EL (cell line): Measurements from ENCODE around the gene HBM.
"Not testable (repeated sequence)": the region's sequence is repeated elsewhere in the genome, so short reads cannot be mapped to it uniquely, and the experiment has no call there.

Source experiments
- DNase-seq: peaks from one replicate; pipeline ENCODE4 v3.0.0-alpha.2; 2016

Gene HBM

DNA sequence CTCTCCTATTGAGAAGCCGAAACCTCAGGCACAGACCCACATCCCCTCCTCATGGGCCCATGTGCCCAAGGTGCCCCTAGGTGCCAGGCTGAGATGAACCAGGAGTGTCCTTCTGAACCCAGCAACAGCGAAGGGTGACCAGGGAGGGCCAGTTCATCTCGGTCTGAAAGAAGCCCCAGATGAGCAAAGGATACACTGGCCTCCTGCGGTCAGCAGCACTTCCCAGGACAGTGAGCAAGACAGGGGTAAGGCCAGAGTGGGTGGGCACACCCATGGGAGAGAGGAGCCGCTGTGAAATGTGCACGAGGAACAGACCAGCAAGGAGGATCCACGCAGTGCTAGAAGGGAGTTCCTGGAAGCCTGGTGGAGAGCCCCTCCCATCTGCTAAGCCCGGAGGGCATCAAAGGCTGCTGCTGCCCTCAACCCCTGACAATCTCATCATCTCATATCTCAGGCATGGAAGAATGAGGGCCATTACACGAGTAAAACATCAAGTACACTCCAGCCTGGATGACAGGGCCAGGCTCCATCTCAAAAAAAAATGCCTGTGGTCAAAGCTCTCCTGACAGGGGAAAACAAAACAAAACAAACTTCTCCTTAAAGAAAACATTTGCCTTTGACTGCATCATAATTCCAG is 16.6 kb upstream of the HBM start:
- DNase-seq: peak; percentile 82

DNA sequence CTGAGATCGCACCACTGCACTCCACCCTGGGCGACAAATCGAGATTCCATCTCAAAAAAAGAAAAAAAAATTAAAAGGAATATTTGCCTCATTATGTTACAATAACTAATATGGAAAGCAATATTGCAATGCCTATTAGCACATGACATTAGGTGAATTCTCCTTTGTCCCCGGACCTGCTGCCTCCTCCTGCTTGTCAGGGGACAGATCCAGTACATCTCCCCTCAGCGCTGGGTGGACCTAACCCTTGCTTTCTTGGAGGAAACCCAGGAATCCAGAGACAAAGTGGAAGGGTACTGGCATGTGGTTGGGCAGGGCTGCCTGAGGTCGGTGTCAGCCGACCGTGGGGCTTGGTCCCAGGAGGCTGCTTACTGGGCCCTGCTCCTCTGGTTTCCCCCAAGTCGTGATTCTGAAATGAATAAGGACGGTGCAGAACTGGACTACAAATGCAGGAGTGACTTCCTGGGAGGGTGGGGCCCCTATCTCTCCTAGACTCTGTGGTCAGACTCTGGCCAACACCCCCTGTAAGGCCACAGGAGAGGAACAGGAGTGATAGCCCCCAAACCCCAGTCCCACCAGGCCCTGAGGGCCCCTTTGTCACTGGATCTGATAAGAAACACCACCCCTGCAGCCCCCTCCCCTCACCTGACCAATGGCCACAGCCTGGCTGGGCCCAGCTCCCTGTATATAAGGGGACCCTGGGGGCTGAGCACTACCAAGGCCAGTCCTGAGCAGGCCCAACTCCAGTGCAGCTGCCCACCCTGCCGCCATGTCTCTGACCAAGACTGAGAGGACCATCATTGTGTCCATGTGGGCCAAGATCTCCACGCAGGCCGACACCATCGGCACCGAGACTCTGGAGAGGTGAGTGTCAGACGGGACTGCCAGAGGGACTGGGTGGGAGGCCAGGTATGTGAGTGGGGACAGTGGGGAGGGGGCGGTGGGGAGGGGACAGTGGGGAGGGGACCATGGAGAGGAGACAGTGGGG is 13.3 kb upstream of the HBM start, which contains the start of gene HBZ:
Gene HBZ, plus strand, starts transcription at position 504 of the 988 bp plus-strand sequence. Its CDS starts 266 bp downstream, at position 770.
- DNase-seq: no peak

DNA sequence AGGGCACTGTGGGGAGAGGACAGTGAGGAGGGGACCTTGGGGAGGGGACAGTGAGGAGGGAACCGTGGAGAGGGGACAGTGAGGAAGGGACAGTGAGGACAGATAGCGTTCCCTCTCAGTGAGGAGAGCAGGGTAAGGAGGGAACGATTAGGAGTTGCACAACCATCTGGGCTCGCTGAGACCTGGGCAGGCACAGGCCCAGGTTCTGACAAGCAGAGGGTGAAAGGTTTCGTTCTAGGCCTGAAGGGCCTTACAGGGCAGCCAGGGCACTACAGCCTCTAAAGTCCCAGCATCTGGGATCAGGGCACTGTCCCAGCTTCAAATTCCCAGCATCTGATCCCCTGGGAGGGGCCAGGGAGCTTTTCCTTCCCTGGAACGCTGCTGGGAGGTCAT is 12.7 kb upstream of the HBM start:
- not testable (repeated sequence) for DNase-seq

DNA sequence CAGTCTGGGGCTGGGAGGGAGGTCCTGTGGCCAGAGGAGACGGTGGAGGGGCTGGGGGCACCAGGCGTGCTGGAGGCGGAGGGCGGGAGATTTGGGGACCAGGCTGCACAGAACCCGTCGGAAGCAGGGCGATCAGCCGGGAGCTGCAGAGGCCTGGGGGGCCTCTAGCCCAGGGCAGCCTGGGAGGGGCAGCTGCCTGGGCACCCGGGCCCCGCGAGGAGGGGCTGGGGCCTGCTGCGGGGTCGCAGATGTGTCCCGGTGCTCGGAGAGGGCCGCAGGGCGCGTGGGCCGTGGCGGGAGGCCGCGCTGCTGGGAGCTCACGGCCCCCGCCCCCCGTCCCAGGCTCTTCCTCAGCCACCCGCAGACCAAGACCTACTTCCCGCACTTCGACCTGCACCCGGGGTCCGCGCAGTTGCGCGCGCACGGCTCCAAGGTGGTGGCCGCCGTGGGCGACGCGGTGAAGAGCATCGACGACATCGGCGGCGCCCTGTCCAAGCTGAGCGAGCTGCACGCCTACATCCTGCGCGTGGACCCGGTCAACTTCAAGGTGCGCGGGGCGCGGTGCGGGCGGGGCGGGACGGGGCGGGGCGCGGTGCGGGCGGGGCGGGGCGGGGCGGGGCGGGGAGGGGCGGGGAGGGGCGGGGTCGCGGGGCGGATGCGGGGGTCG is 12.1 kb upstream of the HBM start:
- not testable (repeated sequence) for DNase-seq

DNA sequence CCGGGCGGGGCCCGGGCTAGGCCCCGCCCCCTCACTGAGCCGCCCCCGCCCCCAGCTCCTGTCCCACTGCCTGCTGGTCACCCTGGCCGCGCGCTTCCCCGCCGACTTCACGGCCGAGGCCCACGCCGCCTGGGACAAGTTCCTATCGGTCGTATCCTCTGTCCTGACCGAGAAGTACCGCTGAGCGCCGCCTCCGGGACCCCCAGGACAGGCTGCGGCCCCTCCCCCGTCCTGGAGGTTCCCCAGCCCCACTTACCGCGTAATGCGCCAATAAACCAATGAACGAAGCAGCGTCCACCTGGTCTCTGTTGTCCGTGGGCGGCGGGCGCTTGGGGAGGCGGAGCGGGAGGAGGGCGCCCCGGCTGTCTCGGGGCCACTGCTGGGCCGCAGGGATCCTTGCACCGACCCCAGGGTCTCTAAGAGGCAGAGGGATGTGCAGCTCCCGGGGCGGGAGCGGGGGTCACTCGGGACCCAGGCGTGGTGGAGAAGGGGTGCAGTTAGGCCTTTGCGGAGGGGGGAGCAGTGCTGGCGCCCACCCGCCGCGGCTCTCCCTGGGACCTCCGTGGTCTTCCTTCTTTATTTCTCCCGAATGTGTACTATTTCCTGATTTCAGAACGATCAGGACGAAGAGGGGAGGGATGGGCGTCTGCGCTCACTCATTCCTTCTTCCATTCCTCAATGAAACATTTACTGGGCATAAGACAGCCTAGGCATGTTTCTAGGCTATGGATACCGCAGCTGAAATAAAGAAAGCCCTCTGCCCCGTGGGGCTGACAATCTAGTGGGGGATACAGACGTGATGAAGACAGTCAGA is 11.4 kb upstream of the HBM start:
- peak; percentile 29 for DNase-seq

DNA sequence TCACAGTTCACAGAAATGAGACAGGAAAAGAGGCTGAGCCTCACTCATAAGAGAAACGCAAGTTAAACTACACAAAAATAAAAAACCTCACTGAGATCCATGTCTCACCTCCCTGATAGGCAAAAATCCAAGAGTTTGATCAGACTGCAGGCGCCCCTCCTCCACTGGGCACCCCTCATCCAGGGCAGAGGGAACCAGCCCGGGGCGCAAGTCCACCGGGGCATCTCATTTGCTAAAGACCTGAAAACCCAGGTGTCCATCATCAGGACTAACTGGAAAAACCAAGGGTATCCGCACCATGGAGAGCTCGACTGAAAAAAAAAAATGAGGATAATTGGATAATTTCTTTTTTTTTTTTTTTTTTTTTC is 10.8 kb upstream of the HBM start:
- no peak for DNase-seq

DNA sequence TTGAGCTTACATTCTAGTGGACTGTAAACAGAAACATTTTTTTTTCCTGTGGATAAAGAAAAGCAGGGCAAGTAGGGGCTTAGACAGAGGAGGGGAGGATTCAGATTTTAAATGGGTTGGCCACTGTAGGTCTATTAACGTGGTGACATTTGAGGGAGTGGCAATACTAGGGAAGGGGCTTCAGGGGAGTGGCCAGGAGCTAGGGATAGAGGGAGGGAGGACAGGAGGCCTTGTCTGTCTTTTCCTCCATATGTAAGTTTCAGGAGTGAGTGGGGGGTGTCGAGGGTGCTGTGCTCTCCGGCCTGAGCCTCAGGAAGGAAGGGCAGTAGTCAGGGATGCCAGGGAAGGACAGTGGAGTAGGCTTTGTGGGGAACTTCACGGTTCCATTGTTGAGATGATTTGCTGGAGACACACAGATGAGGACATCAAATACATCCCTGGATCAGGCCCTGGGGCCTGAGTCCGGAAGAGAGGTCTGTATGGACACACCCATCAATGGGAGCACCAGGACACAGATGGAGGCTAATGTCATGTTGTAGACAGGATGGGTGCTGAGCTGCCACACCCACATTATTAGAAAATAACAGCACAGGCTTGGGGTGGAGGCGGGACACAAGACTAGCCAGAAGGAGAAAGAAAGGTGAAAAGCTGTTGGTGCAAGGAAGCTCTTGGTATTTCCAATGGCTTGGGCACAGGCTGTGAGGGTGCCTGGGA is 6.5 kb upstream of the HBM start:
- no peak for DNase-seq

DNA sequence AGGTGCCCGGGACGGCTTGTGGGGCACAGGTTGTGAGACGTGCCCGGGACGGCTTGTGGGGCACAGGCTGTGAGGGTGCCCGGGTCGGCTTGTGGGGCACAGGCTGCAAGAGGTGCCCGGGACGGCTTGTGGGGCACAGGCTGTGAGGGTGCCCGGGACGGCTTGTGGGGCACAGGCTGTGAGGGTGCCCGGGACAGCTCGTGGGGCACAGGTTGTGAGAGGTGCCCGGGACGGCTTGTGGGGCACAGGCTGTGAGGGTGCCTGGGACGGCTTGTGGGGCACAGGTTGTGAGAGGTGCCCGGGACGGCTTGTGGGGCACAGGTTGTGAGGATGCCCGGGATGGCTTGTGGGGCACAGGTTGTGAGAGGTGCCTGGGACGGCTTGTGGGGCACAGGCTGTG is 5.5 kb upstream of the HBM start:
- not testable (repeated sequence) for DNase-seq

DNA sequence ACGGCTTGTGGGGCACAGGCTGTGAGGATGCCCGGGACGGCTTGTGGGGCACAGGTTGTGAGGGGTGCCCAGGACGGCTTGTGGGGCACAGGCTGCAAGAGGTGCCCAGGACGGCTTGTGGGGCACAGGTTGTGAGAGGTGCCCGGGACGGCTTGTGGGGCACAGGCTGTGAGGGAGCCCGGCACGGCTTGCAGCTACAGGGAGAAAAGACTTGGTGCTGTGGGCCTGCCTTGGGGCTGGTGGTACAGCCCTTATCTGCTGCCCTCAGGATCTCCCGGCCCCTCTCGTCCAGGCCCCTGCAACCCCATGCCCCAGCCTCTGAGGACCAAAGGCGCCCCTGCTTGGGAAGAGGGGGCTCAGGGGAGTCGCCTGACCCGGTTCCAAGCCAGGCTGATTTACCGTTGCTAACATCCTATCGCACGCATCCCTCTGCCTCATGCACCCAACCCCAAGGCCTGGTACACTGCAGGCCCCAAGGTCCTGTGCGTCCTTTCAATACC is 5.0 kb upstream of the HBM start:
- DNase-seq: no peak

DNA sequence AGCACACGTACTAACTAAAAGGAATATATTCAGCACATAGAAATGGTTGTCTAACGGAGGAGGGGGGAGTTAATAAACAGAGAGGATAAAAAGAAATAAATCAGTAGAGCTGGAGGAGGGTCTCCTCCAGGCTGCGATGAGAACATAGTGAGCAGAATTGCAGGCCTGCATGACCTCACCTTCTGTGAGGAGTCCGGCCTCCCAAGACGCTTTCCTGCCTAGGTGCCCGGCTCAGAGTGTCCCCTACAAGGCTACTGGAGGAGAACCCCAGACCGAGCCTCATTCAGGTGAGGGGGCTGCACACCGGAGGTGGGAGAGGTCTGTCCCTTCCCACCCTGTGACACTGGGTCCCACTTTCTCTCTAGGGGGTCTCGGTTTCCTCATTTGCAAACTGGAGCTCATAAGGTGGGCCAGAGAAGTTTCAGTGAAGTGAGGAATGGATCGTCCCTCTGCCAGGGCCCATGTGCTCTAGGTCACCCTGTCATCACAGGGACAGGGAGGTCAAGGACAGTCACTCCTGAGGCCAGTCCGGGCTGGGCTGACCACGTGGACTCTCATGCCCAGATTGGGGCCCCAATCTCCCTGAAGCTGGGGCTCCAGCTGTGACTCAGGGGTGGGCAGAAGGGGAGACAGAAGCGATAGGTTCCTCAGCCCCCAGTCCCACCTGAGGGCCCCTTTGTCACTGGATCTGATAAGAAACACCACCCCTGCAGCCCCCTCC is 3.3 kb upstream of the HBM start:
- DNase-seq: no peak

DNA sequence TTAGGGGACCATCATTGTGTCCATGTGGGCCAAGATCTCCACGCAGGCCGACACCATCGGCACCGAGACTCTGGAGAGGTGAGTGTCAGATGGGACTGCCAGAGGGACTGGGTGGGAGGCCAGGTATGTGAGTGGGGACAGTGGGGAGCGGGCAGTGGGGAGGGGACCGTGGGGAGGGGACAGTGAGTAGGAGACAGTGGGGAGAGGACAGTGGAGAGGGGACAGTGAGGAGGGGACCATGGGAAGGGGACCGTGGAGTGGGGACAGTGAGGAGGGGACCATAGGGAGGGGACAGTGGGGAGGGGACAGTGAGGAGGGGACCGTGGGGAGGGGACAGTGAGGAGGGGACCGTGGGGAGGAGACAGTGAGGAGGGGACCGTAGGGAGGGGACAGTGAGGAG is 2.6 kb upstream of the HBM start:
- not testable (repeated sequence) for DNase-seq

DNA sequence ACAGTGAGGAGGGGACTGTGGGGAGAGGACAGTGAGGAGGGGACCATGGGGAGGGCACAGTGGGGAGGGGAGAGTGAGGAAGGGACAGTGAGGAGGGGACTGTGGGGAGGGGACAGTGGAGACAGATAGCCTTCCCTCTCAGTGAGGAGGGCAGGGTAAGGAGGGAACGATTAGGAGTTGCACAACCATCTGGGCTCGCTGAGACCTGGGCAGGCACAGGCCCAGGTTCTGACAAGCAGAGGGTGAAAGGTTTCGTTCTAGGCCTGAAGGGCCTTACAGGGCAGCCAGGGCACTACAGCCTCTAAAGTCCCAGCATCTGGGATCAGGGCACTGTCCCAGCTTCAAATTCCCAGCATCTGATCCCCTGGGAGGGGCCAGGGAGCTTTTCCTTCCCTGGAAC is 2.1 kb upstream of the HBM start:
- DNase-seq: not testable (repeated sequence)

DNA sequence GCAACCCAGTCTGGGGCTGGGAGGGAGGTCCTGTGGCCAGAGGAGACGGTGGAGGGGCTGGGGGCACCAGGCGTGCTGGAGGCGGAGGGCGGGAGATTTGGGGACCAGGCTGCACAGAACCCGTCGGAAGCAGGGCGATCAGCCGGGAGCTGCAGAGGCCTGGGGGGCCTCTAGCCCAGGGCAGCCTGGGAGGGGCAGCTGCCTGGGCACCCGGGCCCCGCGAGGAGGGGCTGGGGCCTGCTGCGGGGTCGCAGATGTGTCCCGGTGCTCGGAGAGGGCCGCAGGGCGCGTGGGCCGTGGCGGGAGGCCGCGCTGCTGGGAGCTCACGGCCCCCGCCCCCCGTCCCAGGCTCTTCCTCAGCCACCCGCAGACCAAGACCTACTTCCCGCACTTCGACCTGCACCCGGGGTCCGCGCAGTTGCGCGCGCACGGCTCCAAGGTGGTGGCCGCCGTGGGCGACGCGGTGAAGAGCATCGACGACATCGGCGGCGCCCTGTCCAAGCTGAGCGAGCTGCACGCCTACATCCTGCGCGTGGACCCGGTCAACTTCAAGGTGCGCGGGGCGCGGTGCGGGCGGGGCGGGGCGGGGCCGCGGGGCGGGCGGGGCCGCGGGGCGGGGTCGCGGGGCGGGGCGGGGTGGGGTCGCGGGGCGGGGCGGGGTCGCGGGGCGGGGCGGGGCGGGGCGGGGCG is 1.5 kb upstream of the HBM start:
- not testable (repeated sequence) for DNase-seq

DNA sequence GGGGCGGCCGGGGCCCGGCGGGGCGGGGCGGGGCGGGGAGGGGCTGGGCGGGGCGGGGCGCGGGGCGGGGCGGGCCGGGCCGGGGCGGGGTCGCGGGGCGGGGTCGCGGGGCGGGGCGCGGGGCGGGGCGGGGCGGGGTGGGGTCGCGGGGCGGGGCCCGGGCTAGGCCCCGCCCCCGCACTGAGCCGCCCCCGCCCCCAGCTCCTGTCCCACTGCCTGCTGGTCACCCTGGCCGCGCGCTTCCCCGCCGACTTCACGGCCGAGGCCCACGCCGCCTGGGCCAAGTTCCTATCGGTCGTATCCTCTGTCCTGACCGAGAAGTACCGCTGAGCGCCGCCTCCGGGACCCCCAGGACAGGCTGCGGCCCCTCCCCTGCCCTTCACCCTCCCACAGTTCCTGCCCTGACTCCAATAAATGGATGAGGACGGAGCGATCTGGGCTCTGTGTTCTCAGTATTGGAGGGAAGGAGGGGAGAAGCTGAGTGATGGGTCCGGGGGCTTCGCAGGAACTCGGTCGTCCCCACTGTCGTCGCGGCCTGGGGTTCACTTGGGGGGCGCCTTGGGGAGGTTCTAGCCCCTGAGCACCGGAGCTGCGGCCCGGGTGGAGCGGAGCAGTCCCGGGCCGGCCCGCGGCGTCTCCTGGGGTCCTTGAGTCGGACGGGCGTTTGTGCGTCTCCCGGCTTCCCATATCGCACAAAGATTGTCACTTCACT is 795 bp upstream of the HBM start:
- DNase-seq: no peak

DNA sequence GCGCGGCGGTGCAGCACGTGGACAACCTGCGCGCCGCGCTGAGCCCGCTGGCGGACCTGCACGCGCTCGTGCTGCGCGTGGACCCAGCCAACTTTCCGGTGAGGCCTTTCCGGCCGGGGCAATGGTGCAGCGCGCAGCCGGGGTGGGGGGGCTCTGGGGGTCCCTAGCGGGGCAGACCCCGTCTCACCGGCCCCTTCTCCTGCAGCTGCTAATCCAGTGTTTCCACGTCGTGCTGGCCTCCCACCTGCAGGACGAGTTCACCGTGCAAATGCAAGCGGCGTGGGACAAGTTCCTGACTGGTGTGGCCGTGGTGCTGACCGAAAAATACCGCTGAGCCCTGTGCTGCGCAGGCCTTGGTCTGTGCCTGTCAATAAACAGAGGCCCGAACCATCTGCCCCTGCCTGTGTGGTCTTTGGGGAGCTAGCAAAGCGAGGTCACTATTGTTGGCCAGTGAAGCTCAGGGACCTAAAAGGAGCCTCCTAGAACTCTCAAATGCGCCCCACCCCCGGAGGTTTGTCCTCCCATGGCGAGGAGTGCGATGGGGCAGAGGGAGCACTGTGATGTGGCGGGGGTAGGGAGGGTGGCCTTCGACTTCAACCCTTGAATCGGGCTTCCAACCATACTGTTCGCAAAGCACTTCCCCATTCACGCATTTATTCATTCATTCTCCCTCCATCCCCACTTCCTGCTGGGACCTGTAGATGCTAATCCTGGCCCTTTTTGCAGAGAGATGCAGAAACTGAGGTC is 770 bp downstream of the HBM start:
- DNase-seq: no peak

DNA sequence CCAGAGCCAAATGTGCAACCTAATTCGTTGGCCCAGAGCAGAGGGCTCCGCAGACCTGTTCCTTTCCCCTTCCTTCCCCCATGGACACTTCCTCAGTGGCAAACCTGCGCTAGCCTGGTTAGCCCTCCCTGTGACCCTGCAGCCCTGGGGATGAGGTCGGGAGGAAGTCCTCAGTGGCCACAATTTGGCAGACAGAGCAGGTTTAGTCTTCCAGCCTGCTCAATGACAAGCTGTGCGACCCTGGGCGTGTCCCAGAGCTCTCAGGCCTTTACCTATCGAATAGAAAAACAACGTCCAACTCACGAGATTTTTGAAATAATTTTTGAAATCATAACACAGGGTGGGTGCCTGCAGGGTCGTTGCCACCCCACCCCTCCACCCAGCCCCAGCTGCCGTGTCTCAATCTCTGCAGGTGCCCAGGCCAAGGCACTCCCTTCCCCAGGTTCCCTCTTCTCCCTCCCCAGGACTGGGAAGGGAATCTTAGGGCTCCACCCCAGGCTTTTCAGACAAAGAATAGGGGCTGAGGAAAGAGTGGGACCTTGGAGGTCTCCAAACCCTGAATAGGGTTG is 1.4 kb downstream of the HBM start:
- DNase-seq: no peak

DNA sequence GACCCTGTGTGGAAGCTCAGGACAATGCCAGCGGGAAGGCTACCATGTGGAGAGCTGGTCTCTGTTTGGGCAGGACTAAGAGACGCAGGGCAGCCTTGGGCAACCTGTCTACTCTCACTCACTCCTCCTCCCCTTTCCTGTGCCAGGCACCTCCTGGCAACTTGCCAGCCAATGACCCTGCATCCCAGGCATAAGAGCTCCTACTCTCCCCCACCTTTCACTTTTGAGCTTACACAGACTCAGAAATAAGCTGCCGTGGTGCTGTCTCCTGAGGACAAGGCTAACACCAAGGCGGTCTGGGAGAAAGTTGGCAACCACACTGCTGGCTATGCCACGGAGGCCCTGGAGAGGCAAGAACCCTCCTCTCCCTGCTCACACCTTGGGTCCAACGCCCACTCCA is 2.6 kb downstream of the HBM start:
- DNase-seq: no peak

DNA sequence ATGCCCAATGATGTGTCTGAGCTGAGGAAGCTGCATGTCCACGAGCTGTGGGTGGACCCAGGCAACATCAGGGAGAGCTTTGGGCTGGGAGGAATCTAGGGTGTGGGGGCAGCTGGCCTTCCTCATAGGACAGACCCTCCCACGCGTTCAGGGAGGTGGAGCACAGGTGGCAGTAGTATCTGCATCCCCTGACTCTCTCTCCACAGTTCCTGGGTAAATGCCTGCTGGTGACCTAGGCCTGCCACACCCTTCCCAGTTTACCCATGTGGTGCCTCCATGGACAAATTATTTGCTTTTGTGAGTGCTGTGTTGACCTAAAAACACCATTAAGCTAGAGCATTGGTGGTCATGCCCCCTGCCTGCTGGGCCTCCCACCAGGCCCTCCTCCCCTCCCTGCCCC is 3.2 kb downstream of the HBM start:
- no peak for DNase-seq

DNA sequence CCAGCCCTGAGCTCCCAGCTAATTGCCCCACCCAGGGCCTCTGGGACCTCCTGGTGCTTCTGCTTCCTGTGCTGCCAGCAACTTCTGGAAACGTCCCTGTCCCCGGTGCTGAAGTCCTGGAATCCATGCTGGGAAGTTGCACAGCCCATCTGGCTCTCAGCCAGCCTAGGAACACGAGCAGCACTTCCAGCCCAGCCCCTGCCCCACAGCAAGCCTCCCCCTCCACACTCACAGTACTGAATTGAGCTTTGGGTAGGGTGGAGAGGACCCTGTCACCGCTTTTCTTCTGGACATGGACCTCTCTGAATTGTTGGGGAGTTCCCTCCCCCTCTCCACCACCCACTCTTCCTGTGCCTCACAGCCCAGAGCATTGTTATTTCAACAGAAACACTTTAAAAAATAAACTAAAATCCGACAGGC is 4.3 kb downstream of the HBM start:
- not testable (repeated sequence) for DNase-seq
